Kidney epithelial cell (primary cell): ENCODE results near the gene CHST3. TPM values are rescaled to one million over a fixed set of nuclear protein-coding genes. Genes with fewer than 3 reads are reported as not detected.

ENCODE experiments used
- DNase-seq: peaks from one replicate; pipeline ENCODE4 v3.0.0-alpha.2; 2010; ENCODE audit warnings: low read depth
- H3K27me3 ChIP-seq: 2 replicates; pipeline ENCODE4 v1.6.0; 2011; ENCODE audit warnings: low read length; ENCODE audit not compliant: control insufficient read depth, insufficient read depth
- H3K36me3 ChIP-seq: 2 replicates; pipeline ENCODE4 v1.5.1; 2011; ENCODE audit warnings: low read length; ENCODE audit not compliant: control insufficient read depth, insufficient read depth
- H3K4me3 ChIP-seq: 2 replicates; pipeline ENCODE4 v1.5.1; 2011; ENCODE audit warnings: low read depth, mild to moderate bottlenecking, control low read depth, low read length
- CTCF ChIP-seq: IDR thresholded peaks from 2 replicates; pipeline ENCODE4 v1.5.1; 2011; ENCODE audit warnings: mild to moderate bottlenecking, moderate library complexity, low read length, control low read depth, inconsistent platforms; ENCODE audit not compliant: insufficient read depth, poor library complexity, severe bottlenecking
- total RNA-seq: library from RNA; depleted of rRNA; stranded (reverse); fragments of >200 nt; gene quantifications from 2 replicates; pipeline ENCODE4 v1.2.3, GENCODE V29; 2015

Gene CHST3
- total RNA-seq, 1 donor from 2014 or later, result 48.6 TPM

GRCh38 chr10:71998119-71998839 is 34.1 kb downstream of the CHST3 start:
- Histone ChIP-seq H3K27me3 (no peaks in the 10 kb centered on the region), H3K4me3 (no peak overlapping the region), H3K36me3 (no peaks in the 10 kb centered on the region)
- TF ChIP-seq CTCF, result no peak
- no peak for DNase-seq

- Histone ChIP-seq H3K4me3 (no peak overlapping the region), H3K36me3 (no peaks in the 10 kb centered on the region), H3K27me3 (no peaks in the 10 kb centered on the region)
- no peak for TF ChIP-seq CTCF
- DNase-seq, result peak; percentile 48
Measured at GRCh38 chr10:71998840-71999194, 34.6 kb downstream of the CHST3 start.

GRCh38 chr10:71999360-72000072 is 35.3 kb downstream of the CHST3 start:
- Histone ChIP-seq H3K27me3 (no peaks in the 10 kb centered on the region), H3K4me3 (no peak overlapping the region), H3K36me3 (no peaks in the 10 kb centered on the region)
- no peak for DNase-seq
- no peak for TF ChIP-seq CTCF

GRCh38 chr10:72000073-72001032 is 36.2 kb downstream of the CHST3 start:
- H3K36me3 ChIP-seq, result no peaks in the 10 kb centered on the region
- H3K4me3 ChIP-seq, result no peak overlapping the region
- TF ChIP-seq CTCF, result no peak
- no peaks in the 10 kb centered on the region for H3K27me3 ChIP-seq
- DNase-seq, result no peak

- H3K27me3 ChIP-seq, result no peaks in the 10 kb centered on the region
- no peak for TF ChIP-seq CTCF
- no peak overlapping the region for H3K4me3 ChIP-seq
- no peak for DNase-seq
- H3K36me3 ChIP-seq, result no peaks in the 10 kb centered on the region
Measured at GRCh38 chr10:72001033-72001395, 36.8 kb downstream of the CHST3 start.
